IMR-90 (cell line): ENCODE measurements around the gene TCFL5. TPM values are rescaled to one million over a fixed set of nuclear protein-coding genes. Genes with fewer than 3 reads are reported as not detected.

Source experiments
- ATAC-seq: fragments of 200-7000 bp; cut with Tn5 transposase; 2 replicates; pipeline ENCODE4 v1.9.1; 2020; ENCODE audit warnings: low read depth, mild to moderate bottlenecking, moderate library complexity
- BruUV-seq: library from RNA; stranded (reverse); fragments of 400-500 nt; replicated peaks from 2 replicates; lab custom pipeline; 2021; lab: Mats Ljungman, UMichigan
- CTCF ChIA-PET: fragments of 300-600 bp; formaldehyde crosslinking; extraction: SDS; loops from one replicate; lab custom pipeline; 2021; ENCODE audit warnings: antibody characterized with exemption; lab: Yijun Ruan, JAX
- POLR2A ChIA-PET: fragments of 300-600 bp; sonication (Branson Sonifier 250); formaldehyde crosslinking; loops from one replicate; lab custom pipeline; 2022; ENCODE audit warnings: antibody characterized with exemption; ENCODE audit not compliant: unreplicated experiment; lab: Charles Lee
- DNase-seq: peaks from one replicate; pipeline ENCODE4 v3.0.0; 2013
- H2AFZ ChIP-seq: replicated peaks from 2 replicates; pipeline ENCODE3; 2013; ENCODE audit warnings: low read length, mild to moderate bottlenecking; ENCODE audit not compliant: poor library complexity
- H2AK5ac ChIP-seq: 2 replicates; pipeline ENCODE4 v1.6.1; 2013; ENCODE audit warnings: low read depth, low read length, inconsistent platforms
- H2AK9ac ChIP-seq: replicated peaks from 2 replicates; pipeline ENCODE3; 2013; ENCODE audit warnings: mild to moderate bottlenecking, low read depth, low read length, moderate library complexity; ENCODE audit not compliant: poor library complexity
- H2BK120ac ChIP-seq: 2 replicates; pipeline ENCODE4 v1.6.1; 2013; ENCODE audit warnings: low read depth, low read length, inconsistent platforms
- H2BK15ac ChIP-seq: 3 replicates; pipeline ENCODE4 v1.6.1; 2013; ENCODE audit warnings: low read depth, low read length, inconsistent platforms
- H2BK20ac ChIP-seq: 2 replicates; pipeline ENCODE4 v1.6.1; 2013; ENCODE audit warnings: low read depth, mild to moderate bottlenecking, inconsistent platforms, low read length, moderate library complexity
- H2BK5ac ChIP-seq: 2 replicates; pipeline ENCODE4 v1.6.1; 2013; ENCODE audit warnings: mild to moderate bottlenecking, low read depth, low read length, inconsistent platforms; ENCODE audit not compliant: poor library complexity, severe bottlenecking
- H3K14ac ChIP-seq: replicated peaks from 2 replicates; pipeline ENCODE4 v1.6.1; 2013; ENCODE audit warnings: low read depth, low read length, inconsistent platforms
- H3K18ac ChIP-seq: 2 replicates; pipeline ENCODE4 v1.6.1; 2013; ENCODE audit warnings: low read depth, low read length, control low read depth
- H3K23ac ChIP-seq: 2 replicates; pipeline ENCODE4 v1.6.1; 2013; ENCODE audit warnings: low read depth, low read length, inconsistent platforms
- H3K27ac ChIP-seq: 2 replicates; pipeline ENCODE4 v1.5.1; 2013; ENCODE audit warnings: mild to moderate bottlenecking, control low read depth, low read length; ENCODE audit not compliant: insufficient read depth
- H3K27me3 ChIP-seq: 2 replicates; pipeline ENCODE4 v1.6.1; 2013; ENCODE audit warnings: low read length; ENCODE audit not compliant: control insufficient read depth, insufficient read depth
- H3K36me3 ChIP-seq: 2 replicates; pipeline ENCODE4 v1.6.1; 2013; ENCODE audit warnings: low read length, mixed read lengths; ENCODE audit not compliant: control insufficient read depth, insufficient read depth
- H3K4ac ChIP-seq: 2 replicates; pipeline ENCODE4 v1.6.1; 2013; ENCODE audit warnings: low read depth, low read length, inconsistent platforms
- H3K4me1 ChIP-seq: 2 replicates; pipeline ENCODE4 v1.6.1; 2013; ENCODE audit warnings: low read length, mixed read lengths; ENCODE audit not compliant: control insufficient read depth, insufficient read depth
- H3K4me2 ChIP-seq: 2 replicates; pipeline ENCODE4 v1.6.1; 2013; ENCODE audit warnings: low read depth, mild to moderate bottlenecking, control low read depth, low read length, moderate library complexity
- H3K4me3 ChIP-seq: 2 replicates; pipeline ENCODE4 v1.5.1; 2013; ENCODE audit warnings: low read depth, mild to moderate bottlenecking, control low read depth, low read length, moderate library complexity; ENCODE audit not compliant: insufficient read depth
- H3K56ac ChIP-seq: 2 replicates; pipeline ENCODE4 v1.6.1; 2013; ENCODE audit warnings: low read length, inconsistent platforms; ENCODE audit not compliant: insufficient read depth; ENCODE audit errors: extremely low read depth
- H3K79me1 ChIP-seq, 2 experiments: 2 replicates each; pipeline ENCODE4 v1.6.1; 2013; ENCODE audit warnings: low read length in 2 of 2, inconsistent platforms in 1 of 2, low read depth in 1 of 2
- H3K9ac ChIP-seq: 2 replicates; pipeline ENCODE4 v1.6.1; 2013; ENCODE audit warnings: low read depth, low read length, control low read depth
- H3K9me1 ChIP-seq: 2 replicates; pipeline ENCODE4 v1.6.1; 2013; ENCODE audit warnings: low read length, inconsistent platforms; ENCODE audit not compliant: insufficient read depth
- H3K9me3 ChIP-seq: 2 replicates; pipeline ENCODE4 v1.6.1; 2013; ENCODE audit warnings: low read length; ENCODE audit not compliant: control insufficient read depth, insufficient read depth
- H4K20me1 ChIP-seq: 2 replicates; pipeline ENCODE4 v1.6.1; 2013; ENCODE audit warnings: low read length, inconsistent platforms; ENCODE audit not compliant: insufficient read depth
- H4K5ac ChIP-seq: 2 replicates; pipeline ENCODE4 v1.6.1; 2013; ENCODE audit warnings: mild to moderate bottlenecking, low read depth, low read length, control low read depth
- H4K8ac ChIP-seq, 2 experiments: 2 replicates each; pipeline ENCODE4 v1.6.1; 2013; ENCODE audit warnings: low read depth in 2 of 2, low read length in 2 of 2, control low read depth in 1 of 2, inconsistent platforms in 1 of 2
- H4K91ac ChIP-seq: 2 replicates; pipeline ENCODE4 v1.6.1; 2013; ENCODE audit warnings: low read depth, low read length, inconsistent platforms; ENCODE audit not compliant: insufficient read depth
- CHD1 ChIP-seq: IDR thresholded peaks from 2 replicates; pipeline ENCODE4 v1.6.1; 2012; ENCODE audit warnings: low read depth, low read length, improper control_type of control experiment
- MAZ ChIP-seq: IDR thresholded peaks from 2 replicates; pipeline ENCODE4 v1.6.1; 2012; ENCODE audit warnings: low read depth, mild to moderate bottlenecking, low read length, improper control_type of control experiment, moderate library complexity, borderline replicate concordance
- SMC3 ChIP-seq: fragments of 150-350 bp; IDR thresholded peaks from 2 replicates; pipeline ENCODE4 v1.6.1; 2016; ENCODE audit warnings: low read depth, mild to moderate bottlenecking, antibody characterized with exemption, low read length, moderate library complexity
- WGBS, 2 experiments: methylation state at CpG; one replicate each; pipeline versions ENCODE4 v1.1.5 to v1.1.7; 2013; ENCODE audit warnings: missing lambda C conversion rate in 2 of 2; ENCODE audit not compliant: insufficient read length in 1 of 2; ENCODE audit errors: extremely low coverage in 2 of 2; 5-methylcytosine and 5-hydroxymethylcytosine counted together
- dilution Hi-C: fragments of 300-500 bp; cut with HindIII; formaldehyde crosslinking; loops from one replicate; pipeline ENCODE4 v1.14.3; 2018; ENCODE audit warnings: low sequenced_read_pairs; ENCODE audit not compliant: unreplicated experiment
- in situ Hi-C: fragments of 300-500 bp; cut with MboI; formaldehyde crosslinking; loops from 3 replicates; pipeline ENCODE4 v1.14.3; 2019; ENCODE audit warnings: low sequenced_read_pairs, inconsistent platforms, mixed read lengths
- intact Hi-C: fragments of 100-400 bp; cut with micrococcal nuclease; formaldehyde crosslinking; loops from 2 replicates; pipeline ENCODE4 v1.10.0; 2022
- polyA plus RNA-seq, 3 experiments: library from polyadenylated mRNA; depleted of rRNA; stranded (reverse); fragments of >200 nt; gene quantifications; 2 replicates each; pipeline ENCODE4 v1.2.3, GENCODE V29; 2012; ENCODE audit warnings: low replicate concordance in 1 of 3
- total RNA-seq: library from RNA; depleted of rRNA; stranded (reverse); fragments of >200 nt; gene quantifications from 2 replicates; pipeline ENCODE4 v1.2.3, GENCODE V29; 2012
- TF ChIP-seq, protein P1 (sequence below): conservative IDR thresholded peaks from 2 replicates; pipeline ENCODE4 v1.5.1; 2012; ENCODE audit warnings: mild to moderate bottlenecking, low read depth, low read length, improper control_type of control experiment

Gene TCFL5
- total and polyA plus RNA-seq, 2 of the 4 experiments (the other 2 are of a cell fraction), result 6.0 to 8.2 TPM

- H3K27me3 ChIP-seq, result no peaks in the 10 kb centered on the region
- DNase-seq (no peak), ATAC-seq (no peak)
- CTCF ChIA-PET, result interaction anchor here (1.7 kb wide), 1 partner anchor 15 kb away, joined by 6 read pairs; no protein-coding TSS in a partner anchor
- TF ChIP-seq, protein P1, sequence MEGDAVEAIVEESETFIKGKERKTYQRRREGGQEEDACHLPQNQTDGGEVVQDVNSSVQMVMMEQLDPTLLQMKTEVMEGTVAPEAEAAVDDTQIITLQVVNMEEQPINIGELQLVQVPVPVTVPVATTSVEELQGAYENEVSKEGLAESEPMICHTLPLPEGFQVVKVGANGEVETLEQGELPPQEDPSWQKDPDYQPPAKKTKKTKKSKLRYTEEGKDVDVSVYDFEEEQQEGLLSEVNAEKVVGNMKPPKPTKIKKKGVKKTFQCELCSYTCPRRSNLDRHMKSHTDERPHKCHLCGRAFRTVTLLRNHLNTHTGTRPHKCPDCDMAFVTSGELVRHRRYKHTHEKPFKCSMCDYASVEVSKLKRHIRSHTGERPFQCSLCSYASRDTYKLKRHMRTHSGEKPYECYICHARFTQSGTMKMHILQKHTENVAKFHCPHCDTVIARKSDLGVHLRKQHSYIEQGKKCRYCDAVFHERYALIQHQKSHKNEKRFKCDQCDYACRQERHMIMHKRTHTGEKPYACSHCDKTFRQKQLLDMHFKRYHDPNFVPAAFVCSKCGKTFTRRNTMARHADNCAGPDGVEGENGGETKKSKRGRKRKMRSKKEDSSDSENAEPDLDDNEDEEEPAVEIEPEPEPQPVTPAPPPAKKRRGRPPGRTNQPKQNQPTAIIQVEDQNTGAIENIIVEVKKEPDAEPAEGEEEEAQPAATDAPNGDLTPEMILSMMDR, result no peak
- no peak for TF ChIP-seq CHD1
- no peak for TF ChIP-seq SMC3
- TF ChIP-seq MAZ, result no peak
- H2BK5ac ChIP-seq, result no peak overlapping the region
- H3K9me1 ChIP-seq, result peaks cover 11% of the 10 kb centered on the region
- H4K5ac ChIP-seq, result no peak overlapping the region
- H3K79me1 ChIP-seq, result peaks cover 11 to 56% of the 10 kb centered on the region in 2 experiments
- no peak overlapping the region for H4K8ac ChIP-seq
- no peak overlapping the region for H2AFZ ChIP-seq
- H4K91ac ChIP-seq, result no peak overlapping the region
- dilution Hi-C loops, result no loop called here
- 83% methylated on average over 2 of the region's 7 CpGs; no CpG with 5 or more reads in 1 of the 2 experiments for WGBS, 2 experiments
- no peak overlapping the region for H3K4me3 ChIP-seq
- POLR2A ChIA-PET, result no interaction called here
- H3K27ac ChIP-seq, result no peak overlapping the region
- H3K9me3 ChIP-seq, result no peaks in the 10 kb centered on the region
- intact Hi-C loops, result no loop called here
- no peak overlapping the region for H3K18ac ChIP-seq
- H2AK9ac ChIP-seq, result no peak overlapping the region
- H3K9ac ChIP-seq, result no peak overlapping the region
- no peak overlapping the region for H2AK5ac ChIP-seq
- peaks cover 20% of the 10 kb centered on the region for H4K20me1 ChIP-seq
- H3K23ac ChIP-seq, result no peak overlapping the region
- in situ Hi-C loops, result no loop called here
- no peak overlapping the region for H3K4ac ChIP-seq
- H2BK15ac ChIP-seq, result no peak overlapping the region
- H3K56ac ChIP-seq, result no peak overlapping the region
- no TSS peak for BruUV-seq
- H3K14ac ChIP-seq, result no peak overlapping the region
- H3K4me2 ChIP-seq, result no peak overlapping the region
- peaks cover 73% of the 10 kb centered on the region for H3K36me3 ChIP-seq
- no peak overlapping the region for H2BK20ac ChIP-seq
- H2BK120ac ChIP-seq, result no peak overlapping the region
- peaks cover 11% of the 10 kb centered on the region for H3K4me1 ChIP-seq
Measured at GRCh38 chr20:62890444-62890843, 28.8 kb upstream of the TCFL5 start.
